ENCODE data around the gene SDK2. TPM values are rescaled to one million over a fixed set of nuclear protein-coding genes. Genes with fewer than 3 reads are reported as not detected.

SDK2 gene
- total and polyA plus RNA-seq, 2 of the 4 experiments (the other 2 are of a cell fraction): under 0.01 to 0.03 TPM

DNA sequence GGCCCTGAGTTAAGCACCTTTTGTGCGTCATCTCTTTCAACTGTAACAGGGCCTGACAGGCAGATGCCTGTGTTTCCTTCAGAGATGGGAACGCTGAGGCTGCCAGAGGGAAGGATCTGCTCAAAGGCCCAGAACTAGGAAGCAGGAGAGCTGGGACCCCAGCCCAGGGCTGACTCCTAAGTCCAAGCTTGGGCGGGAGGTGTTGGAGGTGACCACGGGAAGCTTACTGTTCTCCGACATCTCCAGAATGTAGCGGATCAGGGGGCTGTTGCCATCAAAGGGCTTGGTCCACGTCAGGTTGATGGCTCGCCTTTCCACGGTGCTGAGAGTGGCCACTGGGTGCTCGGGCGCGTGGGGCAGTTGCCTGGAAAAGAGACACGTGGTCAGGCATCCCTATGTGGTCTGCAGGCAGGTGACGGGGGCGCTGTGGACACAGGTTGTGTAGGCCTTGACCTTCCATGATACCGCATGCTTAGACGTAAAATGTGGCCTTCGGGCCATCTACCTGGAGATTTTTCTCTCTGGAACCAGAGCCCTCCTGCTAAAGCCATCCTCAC, 221.0 kb downstream of the SDK2 start:
- H2AFZ ChIP-seq (replicated peaks; ENCODE audit: low read length, poor library complexity): no peak overlapping the region
- in situ Hi-C loops (cut with MboI; ENCODE audit: low sequenced_read_pairs): no loop called here

More for the DNA sequence above, 221.0 kb downstream of the SDK2 start:
- no peak overlapping the region for H2AK5ac ChIP-seq (ENCODE audit: low read depth, low read length)
- H4K20me1 ChIP-seq (ENCODE audit: insufficient read depth, low read length): no peaks in the 10 kb centered on the region
- no peak overlapping the region for H2AK9ac ChIP-seq (replicated peaks; ENCODE audit: low read depth, low read length, poor library complexity)
- no TSS peak for BruUV-seq (replicated peaks)
- H2BK120ac ChIP-seq (ENCODE audit: low read depth, low read length): no peak overlapping the region
- H3K4me3 ChIP-seq (ENCODE audit: insufficient read depth, low read depth, low read length): no peak overlapping the region
- no peaks in the 10 kb centered on the region for H3K9me1 ChIP-seq (ENCODE audit: insufficient read depth, low read length)
- H3K36me3 ChIP-seq (ENCODE audit: control insufficient read depth, insufficient read depth, low read length): no peaks in the 10 kb centered on the region
- no peaks in the 10 kb centered on the region for H3K4me1 ChIP-seq (ENCODE audit: control insufficient read depth, insufficient read depth, low read length)
- dilution Hi-C loops (cut with HindIII; ENCODE audit: low sequenced_read_pairs, unreplicated experiment) (no loop called here), intact Hi-C loops (cut with micrococcal nuclease) (no loop called here)
- H2BK5ac ChIP-seq (ENCODE audit: low read depth, low read length, poor library complexity, severe bottlenecking): no peak overlapping the region
- TF ChIP-seq RAD21 (IDR thresholded peaks at IDR 0.05; ENCODE audit: low read length): no peak
- no peak for TF ChIP-seq ELK1 (IDR thresholded peaks at IDR 0.05; ENCODE audit: borderline replicate concordance, low read depth, low read length)
- no peak for TF ChIP-seq MXI1 (IDR thresholded peaks at IDR 0.05; ENCODE audit: borderline replicate concordance, low read depth, low read length)
- TF ChIP-seq FOS (IDR thresholded peaks at IDR 0.05; ENCODE audit: low read depth, low read length): no peak
- TF ChIP-seq USF2 (IDR thresholded peaks at IDR 0.05; ENCODE audit: low read depth, low read length): no peak
- TF ChIP-seq, protein P1, sequence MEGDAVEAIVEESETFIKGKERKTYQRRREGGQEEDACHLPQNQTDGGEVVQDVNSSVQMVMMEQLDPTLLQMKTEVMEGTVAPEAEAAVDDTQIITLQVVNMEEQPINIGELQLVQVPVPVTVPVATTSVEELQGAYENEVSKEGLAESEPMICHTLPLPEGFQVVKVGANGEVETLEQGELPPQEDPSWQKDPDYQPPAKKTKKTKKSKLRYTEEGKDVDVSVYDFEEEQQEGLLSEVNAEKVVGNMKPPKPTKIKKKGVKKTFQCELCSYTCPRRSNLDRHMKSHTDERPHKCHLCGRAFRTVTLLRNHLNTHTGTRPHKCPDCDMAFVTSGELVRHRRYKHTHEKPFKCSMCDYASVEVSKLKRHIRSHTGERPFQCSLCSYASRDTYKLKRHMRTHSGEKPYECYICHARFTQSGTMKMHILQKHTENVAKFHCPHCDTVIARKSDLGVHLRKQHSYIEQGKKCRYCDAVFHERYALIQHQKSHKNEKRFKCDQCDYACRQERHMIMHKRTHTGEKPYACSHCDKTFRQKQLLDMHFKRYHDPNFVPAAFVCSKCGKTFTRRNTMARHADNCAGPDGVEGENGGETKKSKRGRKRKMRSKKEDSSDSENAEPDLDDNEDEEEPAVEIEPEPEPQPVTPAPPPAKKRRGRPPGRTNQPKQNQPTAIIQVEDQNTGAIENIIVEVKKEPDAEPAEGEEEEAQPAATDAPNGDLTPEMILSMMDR (conservative IDR thresholded peaks at IDR 0.05; ENCODE audit: low read depth, low read length): no peak
- no peak for TF ChIP-seq CEBPB (IDR thresholded peaks at IDR 0.05; ENCODE audit: low read depth, low read length)
- TF ChIP-seq NFE2L2 (IDR thresholded peaks at IDR 0.05; ENCODE audit: low read depth, low read length): no peak
- no peak overlapping the region for H2BK15ac ChIP-seq (ENCODE audit: low read depth, low read length)
- no peak overlapping the region for H3K14ac ChIP-seq (replicated peaks; ENCODE audit: low read depth, low read length)
- no peaks in the 10 kb centered on the region for H3K79me1 ChIP-seq (ENCODE audit: low read depth in 1 of 2, low read length in 2 of 2)
- no peaks in the 10 kb centered on the region for H3K9me3 ChIP-seq (ENCODE audit: control insufficient read depth, insufficient read depth, low read length)
- H4K91ac ChIP-seq (ENCODE audit: insufficient read depth, low read depth, low read length): no peak overlapping the region
- ATAC-seq (ENCODE audit: low read depth) (no peak), DNase-seq (no peak)
- H4K5ac ChIP-seq (ENCODE audit: low read depth, low read length): no peak overlapping the region
- no peaks in the 10 kb centered on the region; the same call in 1 of the 2 replicates for H3K27me3 ChIP-seq (ENCODE audit: control insufficient read depth, insufficient read depth, low read length)
- no peak overlapping the region for H3K27ac ChIP-seq (ENCODE audit: insufficient read depth, low read length)
- H3K9ac ChIP-seq (ENCODE audit: low read depth, low read length): no peak overlapping the region
- no peak overlapping the region for H3K4ac ChIP-seq (ENCODE audit: low read depth, low read length)
- H3K18ac ChIP-seq (ENCODE audit: low read depth, low read length): no peak overlapping the region
- WGBS, 2 experiments (ENCODE audit: extremely low coverage in 2 of 2, insufficient read length in 1 of 2): 72% methylated on average over 11 of the region's 18 CpGs; no CpG with 5 or more reads in 1 of the 2 experiments
- no peak overlapping the region for H2BK20ac ChIP-seq (ENCODE audit: low read depth, low read length)
- no peak overlapping the region for H3K56ac ChIP-seq (ENCODE audit: extremely low read depth, insufficient read depth, low read length)
- H3K4me2 ChIP-seq (ENCODE audit: low read depth, low read length): no peak overlapping the region
- CTCF ChIA-PET: no interaction called here
- no peak overlapping the region for H4K8ac ChIP-seq (ENCODE audit: low read depth in 2 of 2, low read length in 2 of 2)
- POLR2A ChIA-PET (ENCODE audit: unreplicated experiment): no interaction called here
- no peak overlapping the region for H3K23ac ChIP-seq (ENCODE audit: low read depth, low read length)
